HL-60/S4 (cell line): ENCODE data around the gene HS3ST3A1.

Experiments
- in situ Hi-C: fragments of 300-500 bp; cut with MboI; formaldehyde crosslinking; loops from 2 replicates; pipeline ENCODE4 v1.14.3; 2022; ENCODE audit warnings: low sequenced_read_pairs

Gene HS3ST3A1

DNA sequence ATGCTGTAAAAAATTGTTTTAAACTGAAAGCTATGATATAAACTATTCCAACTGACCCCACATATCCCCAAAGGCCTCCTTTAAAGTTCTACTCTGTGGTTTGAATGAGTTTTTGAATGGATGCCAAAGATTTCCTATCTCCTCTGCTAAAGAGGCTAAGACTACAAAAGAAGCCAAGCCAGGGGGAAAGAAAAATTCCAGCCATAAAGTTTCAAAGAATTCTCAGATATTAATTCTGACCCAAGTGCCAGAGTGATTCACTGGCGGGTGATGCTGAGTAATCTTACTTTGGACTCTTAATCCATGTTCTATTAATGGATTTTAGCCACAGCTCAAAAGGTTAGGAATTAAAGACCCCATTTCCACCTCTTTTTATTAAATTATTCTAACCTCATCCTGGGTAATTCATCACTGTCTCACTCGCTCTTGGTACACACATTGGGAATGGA lies 60.7 kb downstream of the HS3ST3A1 start:
- in situ Hi-C loops, result no loop called here

DNA sequence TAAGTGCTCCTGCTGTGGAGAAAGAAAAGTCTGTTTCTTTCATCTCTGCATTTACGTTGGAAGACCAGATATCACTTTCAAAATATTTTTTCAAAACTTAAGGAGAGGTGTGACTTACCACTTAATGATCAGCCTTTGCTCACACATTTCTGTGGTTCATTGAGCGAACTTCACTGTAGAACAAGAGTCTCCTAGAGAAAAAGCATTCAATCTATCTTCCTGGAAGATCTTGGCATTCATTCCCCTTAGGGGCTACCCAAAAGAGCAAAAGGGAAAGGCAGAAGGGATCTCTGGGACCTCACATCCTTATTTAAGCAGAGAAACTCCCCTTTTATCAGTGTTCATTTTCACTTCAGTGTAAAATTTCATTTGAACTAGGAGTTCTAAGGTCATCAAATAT lies 61.2 kb downstream of the HS3ST3A1 start:
- in situ Hi-C loops, result no loop called here

DNA sequence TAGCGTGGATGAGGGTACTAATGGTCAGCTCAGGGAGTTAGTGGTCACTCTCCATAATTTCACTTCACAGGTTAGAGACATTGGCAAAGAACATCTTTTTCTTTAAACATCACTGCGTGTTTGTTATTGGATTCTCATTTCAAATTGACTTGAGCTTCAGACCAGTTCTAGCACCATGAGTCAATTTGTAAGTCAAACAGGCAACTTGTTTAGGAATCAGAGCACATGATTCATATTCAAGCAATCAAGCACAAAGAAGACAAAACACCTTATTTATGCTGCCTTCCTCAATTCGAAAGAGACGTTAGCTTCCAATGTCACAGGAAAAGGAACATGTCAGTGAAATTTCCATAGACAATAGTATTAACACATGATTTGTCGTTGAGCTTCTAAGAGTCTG lies 62.3 kb downstream of the HS3ST3A1 start:
- in situ Hi-C loops, result no loop called here

DNA sequence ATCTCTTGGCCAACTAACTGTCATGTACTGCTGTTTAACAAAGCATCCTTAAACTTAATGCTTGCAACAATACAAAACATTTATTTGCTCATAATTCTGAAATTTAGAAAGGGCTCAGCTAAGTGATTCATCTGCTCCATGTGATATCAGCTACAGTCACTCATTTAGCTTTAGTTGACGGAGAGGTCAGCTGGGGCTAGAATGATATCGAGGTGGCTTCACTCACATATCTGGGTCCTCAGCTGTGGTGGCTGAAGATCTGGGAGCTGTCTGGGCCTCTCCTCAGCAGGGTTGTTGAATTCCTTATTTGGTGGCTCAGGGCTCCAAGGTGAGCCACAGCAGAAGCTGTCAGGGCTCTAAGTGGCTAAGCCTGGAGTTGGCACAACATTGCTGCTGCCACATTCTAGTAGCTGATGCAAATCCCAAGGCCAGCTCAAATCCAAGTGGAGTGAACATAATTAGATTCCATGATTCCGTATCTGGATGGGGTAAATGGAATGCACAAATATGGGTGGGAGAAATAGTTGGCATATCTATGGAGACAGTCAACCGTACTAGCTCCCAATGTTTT lies 62.8 kb downstream of the HS3ST3A1 start:
- in situ Hi-C loops, result no loop called here

DNA sequence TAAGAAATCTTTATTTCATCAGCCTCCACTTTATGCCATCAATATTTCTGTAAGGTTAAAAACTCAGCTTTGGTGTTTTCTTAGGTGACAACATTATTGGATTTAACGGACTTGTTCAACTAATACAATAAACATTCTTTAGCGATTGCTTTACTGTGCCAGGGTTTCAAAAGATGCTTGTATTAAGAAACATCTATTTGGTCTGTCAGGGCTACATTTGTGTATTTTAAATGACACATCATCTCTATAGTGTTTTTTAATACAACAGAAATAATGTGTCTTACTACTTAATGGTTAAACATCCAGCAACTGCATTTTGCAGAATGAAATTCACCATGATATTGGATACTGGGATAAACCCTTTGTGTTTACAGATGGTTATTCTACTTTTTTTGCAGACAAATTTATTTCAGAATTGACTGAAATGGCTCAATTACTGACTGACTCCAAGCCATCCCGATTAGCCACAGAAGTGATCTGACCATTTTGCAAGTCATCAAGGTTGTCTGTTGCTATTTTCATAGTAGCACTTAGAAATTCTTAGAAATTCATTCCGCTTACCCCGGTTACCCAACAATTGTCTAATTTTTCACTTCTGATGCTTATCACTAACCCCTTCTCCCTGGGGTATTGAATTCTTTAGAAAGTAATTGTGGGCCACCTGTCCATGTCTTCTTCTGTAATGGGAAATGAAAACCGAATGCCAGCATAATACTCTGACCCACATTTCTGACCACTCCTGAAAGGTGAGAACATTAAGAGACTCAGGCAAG lies 63.7 kb downstream of the HS3ST3A1 start:
- in situ Hi-C loops, result no loop called here

DNA sequence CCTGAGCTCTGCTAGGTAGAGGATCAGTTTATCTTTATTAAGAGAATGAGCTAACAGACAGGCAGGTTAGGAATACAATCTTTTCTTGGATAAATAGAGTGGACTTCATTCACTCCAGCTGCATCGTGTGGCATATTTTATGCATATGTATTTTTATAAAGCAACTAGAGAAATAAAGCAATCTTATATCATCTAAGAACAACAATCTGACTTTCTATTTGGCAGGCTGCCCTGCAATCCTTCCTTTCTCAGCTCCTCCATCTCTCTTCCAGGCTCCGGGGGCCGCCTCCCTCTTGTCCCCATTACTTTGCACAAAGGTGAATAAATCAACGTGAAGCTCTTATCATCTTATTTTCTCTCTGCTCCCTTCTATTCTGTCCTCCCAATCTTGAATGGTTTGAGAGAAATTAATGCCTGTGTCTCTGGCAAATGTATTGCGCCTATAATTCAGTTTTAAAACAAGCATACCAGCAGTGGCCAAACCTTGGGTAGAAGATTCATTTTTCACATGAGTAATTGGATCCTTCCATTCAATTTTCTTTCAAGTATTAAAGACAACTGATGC lies 64.5 kb downstream of the HS3ST3A1 start:
- in situ Hi-C loops, result no loop called here

DNA sequence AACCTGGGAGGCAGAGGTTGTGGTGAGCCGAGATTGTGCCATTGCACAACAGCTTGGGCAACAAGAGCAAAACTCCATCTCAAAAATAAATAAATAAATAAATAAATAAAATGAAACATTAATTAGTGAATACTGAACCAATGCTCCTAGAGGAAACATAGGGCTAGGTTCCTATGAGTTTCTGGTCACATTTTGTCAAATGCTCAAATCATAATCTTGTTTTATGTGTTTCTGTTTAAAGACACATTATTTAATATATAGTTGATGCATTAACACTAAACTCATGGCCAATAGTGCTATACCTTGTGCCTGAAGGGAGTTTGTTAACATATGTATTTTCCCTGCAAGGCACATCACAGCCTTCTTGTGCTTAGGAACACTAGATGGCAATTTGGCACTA lies 66.8 kb downstream of the HS3ST3A1 start:
- in situ Hi-C loops, result no loop called here

DNA sequence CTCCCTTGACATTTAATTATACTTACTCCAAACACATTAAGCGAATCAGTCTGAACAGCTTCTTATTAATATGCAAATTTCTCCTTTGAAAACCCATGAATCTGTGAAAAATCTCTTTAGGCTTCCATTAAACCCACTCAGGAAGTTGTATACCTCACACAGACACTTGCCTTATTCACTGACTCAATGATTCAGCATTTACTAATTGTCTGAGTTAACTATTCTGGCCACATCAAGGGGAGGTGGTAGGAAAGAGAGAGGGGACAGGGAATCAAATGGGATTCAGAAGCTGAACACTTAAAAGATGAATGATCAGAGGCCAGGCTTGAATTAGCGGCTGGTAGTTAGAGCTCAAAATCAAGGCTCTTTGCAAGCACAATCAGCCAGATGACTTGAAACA lies 70.0 kb downstream of the HS3ST3A1 start:
- in situ Hi-C loops, result no loop called here

DNA sequence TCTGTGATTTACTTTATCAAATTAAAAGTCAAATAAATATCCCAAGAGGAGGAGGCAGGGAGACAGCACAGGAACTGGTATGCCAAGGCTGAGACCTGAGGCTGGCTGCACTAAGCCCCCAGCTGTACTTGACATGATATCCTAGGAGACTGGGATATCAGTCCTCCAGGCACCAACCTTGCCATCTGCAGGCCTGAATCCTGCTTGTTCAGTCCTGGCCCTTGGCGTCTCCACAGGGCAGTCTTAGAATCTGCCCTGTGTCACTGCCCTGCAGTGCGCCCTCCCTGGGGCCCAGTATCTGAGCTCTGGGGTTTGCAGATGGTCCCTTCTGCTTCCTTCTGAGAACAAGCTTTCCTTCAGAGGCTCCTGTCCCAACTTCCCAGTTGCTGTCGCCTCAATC lies 75.9 kb downstream of the HS3ST3A1 start:
- in situ Hi-C loops, result no loop called here

DNA sequence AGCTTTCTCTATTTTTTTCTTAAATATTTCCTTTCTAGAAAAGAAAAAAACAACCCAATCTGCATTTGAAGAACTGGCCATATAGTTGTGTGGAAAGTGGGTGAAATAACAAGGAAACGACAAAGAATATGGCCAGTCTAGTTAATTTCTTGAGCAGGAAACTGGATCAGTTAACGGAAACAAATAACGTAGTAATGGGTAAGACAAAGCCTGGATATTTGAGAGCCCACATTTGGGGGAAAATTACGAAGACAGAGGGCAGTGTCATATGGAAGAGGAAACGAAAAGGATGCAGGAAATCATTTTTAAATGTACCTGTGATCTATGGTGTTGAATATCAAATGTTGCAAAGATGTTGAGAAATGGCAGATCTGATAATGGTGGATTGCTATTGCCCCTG lies 78.6 kb downstream of the HS3ST3A1 start:
- in situ Hi-C loops, result no loop called here

DNA sequence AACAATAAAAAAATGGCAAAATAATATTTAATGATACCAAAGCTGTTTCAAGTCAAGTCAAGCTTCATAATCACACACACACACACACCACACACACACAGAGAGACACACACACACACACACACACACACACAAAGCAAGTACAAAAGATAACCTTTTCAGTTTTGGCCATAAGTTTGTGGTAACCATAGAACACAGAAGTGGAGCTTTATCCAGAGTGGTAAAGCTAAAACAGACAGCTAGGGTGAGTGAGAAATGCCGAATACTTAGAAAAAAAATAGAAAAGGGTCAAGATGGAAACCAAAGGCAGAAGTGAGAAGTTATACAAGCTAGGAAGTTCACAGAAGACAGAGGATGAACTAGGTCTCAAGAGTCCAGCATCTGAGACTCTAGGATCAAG lies 79.0 kb downstream of the HS3ST3A1 start:
- in situ Hi-C loops, result no loop called here

DNA sequence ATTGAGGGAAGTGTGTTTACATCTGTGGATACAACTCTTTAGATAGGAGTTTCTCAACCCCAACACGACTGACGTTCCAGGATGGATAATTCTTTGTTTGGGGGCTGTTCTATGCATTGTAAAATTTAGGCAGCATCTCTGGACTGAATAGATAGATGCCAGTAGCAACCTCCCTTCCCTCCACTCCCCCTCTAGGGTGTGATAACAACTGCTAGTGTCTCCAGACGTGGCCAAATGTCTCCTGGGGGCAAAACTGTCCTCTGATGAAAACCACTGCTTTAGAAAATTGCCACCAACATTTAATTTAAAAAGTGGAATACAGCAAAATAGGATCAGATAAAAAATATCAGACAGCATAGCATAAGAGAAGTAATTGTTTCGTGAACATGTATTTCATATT lies 79.9 kb downstream of the HS3ST3A1 start:
- in situ Hi-C loops, result no loop called here

DNA sequence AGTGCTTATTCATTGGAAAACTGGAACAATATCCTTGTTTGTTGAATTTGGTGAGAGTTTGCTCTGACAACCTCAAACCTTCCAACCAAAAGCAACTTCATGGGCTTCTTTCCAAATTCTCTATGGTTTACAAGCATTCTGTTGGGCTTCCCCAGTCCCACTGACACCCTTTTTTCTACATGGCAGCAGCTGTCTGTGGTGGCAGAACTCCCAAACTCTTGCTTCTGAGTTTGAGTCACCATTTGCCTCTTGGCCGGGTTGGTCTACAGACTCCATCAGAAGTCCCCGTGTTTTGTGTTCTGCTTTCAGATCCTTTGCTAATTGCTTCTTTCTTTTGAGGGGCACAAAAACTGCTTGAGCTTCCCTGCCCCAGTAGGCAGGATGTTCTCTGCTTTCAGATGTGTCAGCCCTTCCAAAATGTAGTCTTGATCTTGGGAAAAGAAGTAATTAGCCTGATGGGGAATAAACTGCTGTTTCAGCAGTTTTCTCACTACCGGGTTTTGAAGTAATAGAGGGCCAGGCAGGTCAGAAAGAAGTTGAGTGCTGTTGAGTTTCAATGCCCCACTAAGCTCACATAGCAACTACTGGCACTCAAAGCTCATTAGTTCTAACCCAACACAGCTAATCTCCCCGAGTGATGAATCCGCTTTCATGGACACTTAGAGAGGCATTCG lies 80.7 kb downstream of the HS3ST3A1 start:
- in situ Hi-C loops, result no loop called here

DNA sequence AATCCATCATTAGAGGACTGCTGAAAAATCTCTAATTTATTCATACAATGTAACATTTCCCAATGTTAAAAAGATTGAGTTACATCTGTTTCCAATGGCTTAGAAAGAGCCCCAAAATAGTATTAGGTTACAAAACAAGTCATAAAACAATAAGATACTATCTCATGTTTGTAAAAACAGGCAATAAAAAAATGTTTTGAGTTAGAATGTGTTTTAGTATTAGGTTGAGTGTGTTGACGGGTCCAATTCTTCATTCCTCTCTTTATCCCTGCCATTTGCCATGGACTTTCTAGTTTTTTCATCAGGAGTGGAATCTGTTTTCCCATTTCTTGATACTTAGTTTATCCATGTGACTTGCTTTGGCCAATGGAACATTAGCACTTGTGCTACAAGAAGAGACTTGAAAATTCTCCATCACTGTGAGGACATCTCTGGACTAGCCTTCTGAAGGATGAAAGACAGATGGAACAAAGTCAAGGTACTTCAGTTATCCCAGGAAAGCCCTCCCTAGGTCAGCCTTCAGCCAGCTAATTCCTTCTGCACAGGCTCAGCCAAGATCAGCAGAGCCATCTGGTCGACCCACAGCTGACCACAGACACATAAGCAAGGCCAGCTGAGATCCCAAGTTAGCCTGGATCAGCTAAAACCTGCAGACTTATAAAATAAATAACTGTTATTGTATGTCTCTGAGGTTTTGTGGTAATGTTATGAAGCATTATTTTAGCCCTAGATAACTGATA lies 83.3 kb downstream of the HS3ST3A1 start:
- in situ Hi-C loops, result no loop called here

DNA sequence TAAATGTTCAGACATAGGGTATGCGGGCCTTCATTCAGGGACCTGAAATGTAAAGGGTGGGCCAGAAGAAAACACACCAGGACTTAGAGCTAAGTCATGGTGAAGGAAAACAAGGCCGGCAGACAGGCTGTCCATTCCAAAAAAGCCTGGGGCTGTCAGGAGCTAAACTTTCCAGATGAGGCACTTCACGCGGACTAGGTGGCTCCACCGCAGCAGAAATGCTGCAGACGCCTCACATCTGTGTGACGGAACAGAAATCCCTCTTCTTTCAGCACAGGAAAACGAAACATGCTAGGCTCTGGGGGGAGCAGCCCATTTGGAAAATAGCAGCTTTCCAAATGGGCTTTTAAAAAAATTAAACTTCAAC lies 88.7 kb downstream of the HS3ST3A1 start:
- in situ Hi-C loops, result no loop called here

DNA sequence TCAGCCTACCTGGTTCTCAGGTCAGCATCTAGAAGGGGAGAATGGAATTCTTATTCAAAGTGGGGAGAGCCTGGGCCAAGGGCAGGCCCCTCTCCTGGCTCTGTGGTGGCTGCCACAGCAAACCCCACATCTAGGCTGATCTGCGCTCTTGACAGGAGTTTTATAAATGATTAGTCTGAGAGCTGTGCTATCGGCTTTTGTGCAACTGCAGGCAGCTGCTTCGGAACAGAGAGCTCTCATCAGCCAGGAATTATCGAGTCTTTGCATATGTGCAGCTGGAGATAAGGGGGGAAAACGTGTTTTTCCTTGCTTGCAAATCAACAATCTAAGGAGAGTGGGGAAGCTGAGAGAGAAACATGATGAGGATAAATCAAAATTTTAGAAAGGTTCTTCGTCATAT lies 91.7 kb downstream of the HS3ST3A1 start:
- in situ Hi-C loops, result no loop called here

DNA sequence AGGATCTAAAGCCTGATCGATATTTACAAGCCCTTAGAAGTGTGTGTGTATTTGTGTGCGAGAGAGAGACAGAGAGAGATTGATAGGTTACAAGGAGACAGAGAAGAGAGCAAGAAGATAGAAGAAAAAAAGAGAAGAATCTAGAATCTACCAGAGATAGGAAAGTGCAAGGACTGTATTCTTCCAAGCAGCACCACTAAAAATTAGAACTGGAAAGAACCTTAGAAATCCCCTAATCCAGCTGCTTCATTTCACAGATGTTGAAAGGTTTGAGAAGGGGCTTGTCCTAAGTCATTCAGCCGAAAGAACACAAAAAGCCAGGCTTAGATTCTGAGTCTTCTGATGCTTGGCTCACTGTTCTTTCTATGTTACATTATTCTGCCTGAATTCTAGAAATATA lies 92.2 kb downstream of the HS3ST3A1 start:
- in situ Hi-C loops, result no loop called here

DNA sequence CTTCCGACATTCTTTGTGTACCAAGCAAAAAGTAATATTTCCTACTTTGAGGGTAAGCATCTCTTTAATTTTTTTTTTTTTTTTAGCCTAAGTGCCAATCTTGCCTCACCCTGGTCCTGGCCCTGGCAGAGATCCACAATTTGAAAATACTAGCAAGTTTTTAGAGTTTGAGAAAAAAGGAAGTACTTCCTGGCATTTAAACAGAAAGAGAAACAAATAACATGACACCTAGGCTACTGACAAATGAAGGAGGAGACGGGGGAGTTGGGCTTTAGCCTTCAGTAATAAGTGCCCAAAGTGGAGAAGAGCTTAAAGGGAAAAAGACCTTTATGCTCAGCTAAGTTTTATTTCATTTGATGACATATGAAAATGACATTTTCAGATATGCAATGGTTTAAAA lies 92.8 kb downstream of the HS3ST3A1 start:
- in situ Hi-C loops, result no loop called here

DNA sequence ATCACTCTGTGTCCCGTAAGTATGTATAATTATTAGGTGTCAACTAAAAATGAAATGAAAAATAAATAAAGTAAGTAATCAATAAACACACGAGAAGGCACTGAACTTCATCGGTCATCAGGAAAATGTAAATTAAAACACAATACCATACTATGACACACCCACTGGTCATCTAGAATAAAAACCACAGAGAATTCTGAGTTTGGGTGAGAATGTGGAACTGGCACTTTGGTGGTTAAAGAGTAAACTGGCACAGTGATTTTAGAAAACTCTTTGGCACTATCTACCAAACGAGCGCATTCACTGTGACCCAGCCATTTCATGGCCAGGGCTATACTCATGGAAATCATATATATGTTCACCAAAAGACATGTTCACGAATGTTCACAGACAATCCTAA lies 98.2 kb downstream of the HS3ST3A1 start:
- in situ Hi-C loops, result no loop called here

DNA sequence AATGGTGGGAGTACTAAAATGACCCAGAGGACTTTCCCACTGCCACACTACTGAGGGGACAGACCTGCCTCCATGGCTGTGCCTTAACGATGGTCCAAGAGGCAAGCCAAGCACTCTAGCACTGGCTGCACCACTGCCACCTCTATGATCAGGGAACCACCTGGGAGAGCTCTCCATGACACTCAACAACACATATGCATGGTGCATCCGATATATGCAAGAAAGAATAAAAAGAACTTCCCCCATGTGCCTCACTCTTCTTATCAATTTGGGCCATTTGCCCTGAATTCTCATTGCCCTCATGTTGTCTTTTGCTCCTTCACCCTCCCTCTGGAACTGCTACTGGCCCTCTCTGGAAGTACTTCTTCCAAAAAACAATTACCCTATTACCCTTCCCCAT lies 99.5 kb downstream of the HS3ST3A1 start:
- in situ Hi-C loops, result no loop called here

DNA sequence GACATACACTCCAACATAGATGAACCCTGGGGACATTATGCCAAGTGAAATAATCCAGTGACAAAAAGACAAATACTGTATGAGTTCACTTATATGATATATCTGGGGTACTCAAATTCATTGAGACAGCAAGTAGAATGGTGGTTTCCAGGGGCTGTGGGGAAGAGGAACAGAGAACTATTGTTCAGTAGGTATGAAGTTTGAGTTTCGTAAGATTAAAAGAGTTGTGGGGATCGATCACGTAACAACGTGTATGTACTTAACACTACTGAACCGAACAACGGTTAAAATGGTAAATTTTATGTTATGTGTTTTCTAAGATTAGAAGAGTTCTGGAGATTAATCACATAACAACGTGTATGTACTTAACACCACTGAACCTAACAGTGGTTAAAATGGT lies 100.8 kb downstream of the HS3ST3A1 start:
- in situ Hi-C loops, result no loop called here
